ENCODE measurements around the gene FOXN3. TPM values are rescaled to one million over a fixed set of nuclear protein-coding genes. Genes with fewer than 3 reads are reported as not detected.

Gene FOXN3
- total and polyA plus RNA-seq, 2 experiments from 2014 or later, result 98.9 to 167 TPM

GRCh38 chr14:89315493-89316470 lies 101.3 kb downstream of the FOXN3 start:
- no peak overlapping the region for H3K4me2 ChIP-seq
- no peak overlapping the region for H3K4me3 Mint-ChIP-seq
- H3K36me3 Mint-ChIP-seq (ENCODE audit: low read depth), result peaks cover 78% of the 10 kb centered on the region
- H3K4me1 Mint-ChIP-seq, result peaks cover 45% of the 10 kb centered on the region
- TF ChIP-seq POLR2AphosphoS5 (IDR thresholded peaks at IDR 0.05; ENCODE audit: low read depth), result no peak
- TF ChIP-seq ZNF114 (CRISPR knock-in tag; IDR thresholded peaks at IDR 0.05), result no peak
- TF ChIP-seq, protein P1, sequence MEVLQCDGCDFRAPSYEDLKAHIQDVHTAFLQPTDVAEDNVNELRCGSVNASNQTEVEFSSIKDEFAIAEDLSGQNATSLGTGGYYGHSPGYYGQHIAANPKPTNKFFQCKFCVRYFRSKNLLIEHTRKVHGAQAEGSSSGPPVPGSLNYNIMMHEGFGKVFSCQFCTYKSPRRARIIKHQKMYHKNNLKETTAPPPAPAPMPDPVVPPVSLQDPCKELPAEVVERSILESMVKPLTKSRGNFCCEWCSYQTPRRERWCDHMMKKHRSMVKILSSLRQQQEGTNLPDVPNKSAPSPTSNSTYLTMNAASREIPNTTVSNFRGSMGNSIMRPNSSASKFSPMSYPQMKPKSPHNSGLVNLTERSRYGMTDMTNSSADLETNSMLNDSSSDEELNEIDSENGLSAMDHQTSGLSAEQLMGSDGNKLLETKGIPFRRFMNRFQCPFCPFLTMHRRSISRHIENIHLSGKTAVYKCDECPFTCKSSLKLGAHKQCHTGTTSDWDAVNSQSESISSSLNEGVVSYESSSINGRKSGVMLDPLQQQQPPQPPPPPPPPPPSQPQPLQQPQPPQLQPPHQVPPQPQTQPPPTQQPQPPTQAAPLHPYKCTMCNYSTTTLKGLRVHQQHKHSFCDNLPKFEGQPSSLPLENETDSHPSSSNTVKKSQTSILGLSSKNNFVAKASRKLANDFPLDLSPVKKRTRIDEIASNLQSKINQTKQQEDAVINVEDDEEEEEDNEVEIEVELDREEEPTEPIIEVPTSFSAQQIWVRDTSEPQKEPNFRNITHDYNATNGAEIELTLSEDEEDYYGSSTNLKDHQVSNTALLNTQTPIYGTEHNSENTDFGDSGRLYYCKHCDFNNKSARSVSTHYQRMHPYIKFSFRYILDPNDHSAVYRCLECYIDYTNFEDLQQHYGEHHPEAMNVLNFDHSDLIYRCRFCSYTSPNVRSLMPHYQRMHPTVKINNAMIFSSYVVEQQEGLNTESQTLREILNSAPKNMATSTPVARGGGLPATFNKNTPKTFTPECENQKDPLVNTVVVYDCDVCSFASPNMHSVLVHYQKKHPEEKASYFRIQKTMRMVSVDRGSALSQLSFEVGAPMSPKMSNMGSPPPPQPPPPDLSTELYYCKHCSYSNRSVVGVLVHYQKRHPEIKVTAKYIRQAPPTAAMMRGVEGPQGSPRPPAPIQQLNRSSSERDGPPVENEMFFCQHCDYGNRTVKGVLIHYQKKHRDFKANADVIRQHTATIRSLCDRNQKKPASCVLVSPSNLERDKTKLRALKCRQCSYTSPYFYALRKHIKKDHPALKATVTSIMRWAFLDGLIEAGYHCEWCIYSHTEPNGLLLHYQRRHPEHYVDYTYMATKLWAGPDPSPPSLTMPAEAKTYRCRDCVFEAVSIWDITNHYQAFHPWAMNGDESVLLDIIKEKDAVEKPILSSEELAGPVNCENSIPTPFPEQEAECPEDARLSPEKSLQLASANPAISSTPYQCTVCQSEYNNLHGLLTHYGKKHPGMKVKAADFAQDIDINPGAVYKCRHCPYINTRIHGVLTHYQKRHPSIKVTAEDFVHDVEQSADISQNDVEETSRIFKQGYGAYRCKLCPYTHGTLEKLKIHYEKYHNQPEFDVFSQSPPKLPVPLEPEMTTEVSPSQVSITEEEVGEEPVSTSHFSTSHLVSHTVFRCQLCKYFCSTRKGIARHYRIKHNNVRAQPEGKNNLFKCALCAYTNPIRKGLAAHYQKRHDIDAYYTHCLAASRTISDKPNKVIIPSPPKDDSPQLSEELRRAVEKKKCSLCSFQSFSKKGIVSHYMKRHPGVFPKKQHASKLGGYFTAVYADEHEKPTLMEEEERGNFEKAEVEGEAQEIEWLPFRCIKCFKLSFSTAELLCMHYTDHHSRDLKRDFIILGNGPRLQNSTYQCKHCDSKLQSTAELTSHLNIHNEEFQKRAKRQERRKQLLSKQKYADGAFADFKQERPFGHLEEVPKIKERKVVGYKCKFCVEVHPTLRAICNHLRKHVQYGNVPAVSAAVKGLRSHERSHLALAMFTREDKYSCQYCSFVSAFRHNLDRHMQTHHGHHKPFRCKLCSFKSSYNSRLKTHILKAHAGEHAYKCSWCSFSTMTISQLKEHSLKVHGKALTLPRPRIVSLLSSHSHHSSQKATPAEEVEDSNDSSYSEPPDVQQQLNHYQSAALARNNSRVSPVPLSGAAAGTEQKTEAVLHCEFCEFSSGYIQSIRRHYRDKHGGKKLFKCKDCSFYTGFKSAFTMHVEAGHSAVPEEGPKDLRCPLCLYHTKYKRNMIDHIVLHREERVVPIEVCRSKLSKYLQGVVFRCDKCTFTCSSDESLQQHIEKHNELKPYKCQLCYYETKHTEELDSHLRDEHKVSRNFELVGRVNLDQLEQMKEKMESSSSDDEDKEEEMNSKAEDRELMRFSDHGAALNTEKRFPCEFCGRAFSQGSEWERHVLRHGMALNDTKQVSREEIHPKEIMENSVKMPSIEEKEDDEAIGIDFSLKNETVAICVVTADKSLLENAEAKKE (CRISPR knock-in tag; IDR thresholded peaks at IDR 0.05), result no peak
- TF ChIP-seq NANOG (IDR thresholded peaks at IDR 0.05; ENCODE audit: borderline replicate concordance), result no peak
- TF ChIP-seq JUNB (IDR thresholded peaks at IDR 0.05; ENCODE audit: unreplicated experiment), result no peak
- TF ChIP-seq CREB1 (CRISPR knock-in tag; IDR thresholded peaks at IDR 0.05; ENCODE audit: low read depth), result no peak
- TF ChIP-seq, protein P2, sequence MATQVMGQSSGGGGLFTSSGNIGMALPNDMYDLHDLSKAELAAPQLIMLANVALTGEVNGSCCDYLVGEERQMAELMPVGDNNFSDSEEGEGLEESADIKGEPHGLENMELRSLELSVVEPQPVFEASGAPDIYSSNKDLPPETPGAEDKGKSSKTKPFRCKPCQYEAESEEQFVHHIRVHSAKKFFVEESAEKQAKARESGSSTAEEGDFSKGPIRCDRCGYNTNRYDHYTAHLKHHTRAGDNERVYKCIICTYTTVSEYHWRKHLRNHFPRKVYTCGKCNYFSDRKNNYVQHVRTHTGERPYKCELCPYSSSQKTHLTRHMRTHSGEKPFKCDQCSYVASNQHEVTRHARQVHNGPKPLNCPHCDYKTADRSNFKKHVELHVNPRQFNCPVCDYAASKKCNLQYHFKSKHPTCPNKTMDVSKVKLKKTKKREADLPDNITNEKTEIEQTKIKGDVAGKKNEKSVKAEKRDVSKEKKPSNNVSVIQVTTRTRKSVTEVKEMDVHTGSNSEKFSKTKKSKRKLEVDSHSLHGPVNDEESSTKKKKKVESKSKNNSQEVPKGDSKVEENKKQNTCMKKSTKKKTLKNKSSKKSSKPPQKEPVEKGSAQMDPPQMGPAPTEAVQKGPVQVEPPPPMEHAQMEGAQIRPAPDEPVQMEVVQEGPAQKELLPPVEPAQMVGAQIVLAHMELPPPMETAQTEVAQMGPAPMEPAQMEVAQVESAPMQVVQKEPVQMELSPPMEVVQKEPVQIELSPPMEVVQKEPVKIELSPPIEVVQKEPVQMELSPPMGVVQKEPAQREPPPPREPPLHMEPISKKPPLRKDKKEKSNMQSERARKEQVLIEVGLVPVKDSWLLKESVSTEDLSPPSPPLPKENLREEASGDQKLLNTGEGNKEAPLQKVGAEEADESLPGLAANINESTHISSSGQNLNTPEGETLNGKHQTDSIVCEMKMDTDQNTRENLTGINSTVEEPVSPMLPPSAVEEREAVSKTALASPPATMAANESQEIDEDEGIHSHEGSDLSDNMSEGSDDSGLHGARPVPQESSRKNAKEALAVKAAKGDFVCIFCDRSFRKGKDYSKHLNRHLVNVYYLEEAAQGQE (IDR thresholded peaks at IDR 0.05; ENCODE audit: unreplicated experiment), result no peak
- no peak for TF ChIP-seq EZH2 (IDR thresholded peaks at IDR 0.05; ENCODE audit: low read depth, unreplicated experiment)
- TF ChIP-seq, protein P3, sequence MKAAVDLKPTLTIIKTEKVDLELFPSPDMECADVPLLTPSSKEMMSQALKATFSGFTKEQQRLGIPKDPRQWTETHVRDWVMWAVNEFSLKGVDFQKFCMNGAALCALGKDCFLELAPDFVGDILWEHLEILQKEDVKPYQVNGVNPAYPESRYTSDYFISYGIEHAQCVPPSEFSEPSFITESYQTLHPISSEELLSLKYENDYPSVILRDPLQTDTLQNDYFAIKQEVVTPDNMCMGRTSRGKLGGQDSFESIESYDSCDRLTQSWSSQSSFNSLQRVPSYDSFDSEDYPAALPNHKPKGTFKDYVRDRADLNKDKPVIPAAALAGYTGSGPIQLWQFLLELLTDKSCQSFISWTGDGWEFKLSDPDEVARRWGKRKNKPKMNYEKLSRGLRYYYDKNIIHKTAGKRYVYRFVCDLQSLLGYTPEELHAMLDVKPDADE (IDR thresholded peaks at IDR 0.05), result no peak
- no peak for TF ChIP-seq ZNF331 (CRISPR knock-in tag; IDR thresholded peaks at IDR 0.05; ENCODE audit: low read depth)
- TF ChIP-seq EZH2phosphoT487 (IDR thresholded peaks at IDR 0.05; ENCODE audit: unreplicated experiment), result no peak
- H3K27ac ChIP-seq (ENCODE audit: low read depth), result 0 out of 2 replicates have a peak overlapping the region, but pooled peaks have one; percentile 55
- peaks cover 18% of the 10 kb centered on the region for H3K27me3 Mint-ChIP-seq (ENCODE audit: insufficient read depth, low read depth, poor library complexity)
- peaks cover 28% of the 10 kb centered on the region for H3K4me1 ChIP-seq (ENCODE audit: insufficient read depth)
- peaks cover 15% of the 10 kb centered on the region; the same call in 1 of the 2 replicates for H3F3A ChIP-seq (replicated peaks; ENCODE audit: low read depth)
- no peak overlapping the region for H3K4me3 ChIP-seq
- H3K79me2 ChIP-seq (replicated peaks; ENCODE audit: insufficient read depth), result peaks cover 100% of the 10 kb centered on the region
- H3K27me3 ChIP-seq (ENCODE audit: insufficient read depth), result no peaks in the 10 kb centered on the region
- H3K9me3 Mint-ChIP-seq, result peaks cover 17% of the 10 kb centered on the region
- no peak overlapping the region for H2AFZ ChIP-seq
- H3K9me2 ChIP-seq (ENCODE audit: insufficient read depth), result no peaks in the 10 kb centered on the region
- H3K27ac Mint-ChIP-seq, result peak overlapping the region; percentile 68
- H3K36me3 ChIP-seq (ENCODE audit: insufficient read depth), result no peaks in the 10 kb centered on the region
- peaks cover 33% of the 10 kb centered on the region for H4K20me1 ChIP-seq (replicated peaks; ENCODE audit: insufficient read depth)
- DNase-seq (ENCODE audit: low spot score) (no peak), ATAC-seq (no peak)

Data from GM23338 (cell line).